Measurements from ENCODE around the gene NOS1AP.

DNA sequence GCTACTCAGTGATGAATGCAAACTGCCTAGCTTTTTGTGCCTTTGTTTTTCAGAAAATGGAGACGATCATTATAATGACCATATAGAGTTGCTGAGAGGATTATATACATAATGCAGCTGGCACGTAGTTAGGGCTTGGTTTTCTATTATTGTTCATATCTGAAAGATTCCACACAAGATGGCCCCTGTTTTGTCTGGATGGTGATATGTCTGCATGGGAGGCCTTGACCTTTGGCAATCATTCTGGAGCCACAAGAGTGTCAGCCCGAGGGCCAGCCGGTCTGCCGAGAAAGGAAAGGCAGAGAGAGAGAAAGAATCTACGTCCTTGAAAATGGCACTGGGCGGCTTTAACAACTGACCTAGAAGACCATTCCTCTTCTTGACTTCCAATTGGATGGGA is 348.2 kb downstream of the NOS1AP start:
- no peak for TF ChIP-seq POLR2A (IDR thresholded peaks at IDR 0.05)
- TF ChIP-seq, protein P1, sequence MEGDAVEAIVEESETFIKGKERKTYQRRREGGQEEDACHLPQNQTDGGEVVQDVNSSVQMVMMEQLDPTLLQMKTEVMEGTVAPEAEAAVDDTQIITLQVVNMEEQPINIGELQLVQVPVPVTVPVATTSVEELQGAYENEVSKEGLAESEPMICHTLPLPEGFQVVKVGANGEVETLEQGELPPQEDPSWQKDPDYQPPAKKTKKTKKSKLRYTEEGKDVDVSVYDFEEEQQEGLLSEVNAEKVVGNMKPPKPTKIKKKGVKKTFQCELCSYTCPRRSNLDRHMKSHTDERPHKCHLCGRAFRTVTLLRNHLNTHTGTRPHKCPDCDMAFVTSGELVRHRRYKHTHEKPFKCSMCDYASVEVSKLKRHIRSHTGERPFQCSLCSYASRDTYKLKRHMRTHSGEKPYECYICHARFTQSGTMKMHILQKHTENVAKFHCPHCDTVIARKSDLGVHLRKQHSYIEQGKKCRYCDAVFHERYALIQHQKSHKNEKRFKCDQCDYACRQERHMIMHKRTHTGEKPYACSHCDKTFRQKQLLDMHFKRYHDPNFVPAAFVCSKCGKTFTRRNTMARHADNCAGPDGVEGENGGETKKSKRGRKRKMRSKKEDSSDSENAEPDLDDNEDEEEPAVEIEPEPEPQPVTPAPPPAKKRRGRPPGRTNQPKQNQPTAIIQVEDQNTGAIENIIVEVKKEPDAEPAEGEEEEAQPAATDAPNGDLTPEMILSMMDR (IDR thresholded peaks at IDR 0.05) = no peak
- no peak for TF ChIP-seq EP300 (IDR thresholded peaks at IDR 0.05)

Data from stomach (tissue), 4 donors.